ENCODE measurements around the gene KIF27. TPM values are rescaled to one million over a fixed set of nuclear protein-coding genes. Genes with fewer than 3 reads are reported as not detected.

The KIF27 gene
- total RNA-seq, 1 donor from 2014 or later, result 9.4 TPM

DNA sequence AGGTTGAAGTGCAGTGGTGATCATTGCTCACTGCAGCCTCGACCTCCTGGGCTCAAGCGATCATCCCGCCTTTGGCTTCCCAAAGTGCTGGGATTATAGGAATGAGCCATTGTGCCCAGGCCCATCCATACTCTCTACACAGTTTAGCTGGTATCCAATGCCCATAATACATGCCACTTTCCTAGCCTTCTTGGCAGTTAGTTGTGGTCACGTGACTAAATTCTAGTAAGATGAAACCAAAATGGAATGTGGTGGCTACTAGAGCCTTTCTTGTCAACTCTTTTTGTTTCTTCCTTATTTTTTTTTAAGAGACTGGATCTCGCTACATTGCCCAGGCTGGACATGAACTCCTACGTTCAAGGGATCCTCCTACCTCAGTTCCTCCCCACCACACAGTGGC, 15.3 kb upstream of the KIF27 start:
- TF ChIP-seq, protein P1, sequence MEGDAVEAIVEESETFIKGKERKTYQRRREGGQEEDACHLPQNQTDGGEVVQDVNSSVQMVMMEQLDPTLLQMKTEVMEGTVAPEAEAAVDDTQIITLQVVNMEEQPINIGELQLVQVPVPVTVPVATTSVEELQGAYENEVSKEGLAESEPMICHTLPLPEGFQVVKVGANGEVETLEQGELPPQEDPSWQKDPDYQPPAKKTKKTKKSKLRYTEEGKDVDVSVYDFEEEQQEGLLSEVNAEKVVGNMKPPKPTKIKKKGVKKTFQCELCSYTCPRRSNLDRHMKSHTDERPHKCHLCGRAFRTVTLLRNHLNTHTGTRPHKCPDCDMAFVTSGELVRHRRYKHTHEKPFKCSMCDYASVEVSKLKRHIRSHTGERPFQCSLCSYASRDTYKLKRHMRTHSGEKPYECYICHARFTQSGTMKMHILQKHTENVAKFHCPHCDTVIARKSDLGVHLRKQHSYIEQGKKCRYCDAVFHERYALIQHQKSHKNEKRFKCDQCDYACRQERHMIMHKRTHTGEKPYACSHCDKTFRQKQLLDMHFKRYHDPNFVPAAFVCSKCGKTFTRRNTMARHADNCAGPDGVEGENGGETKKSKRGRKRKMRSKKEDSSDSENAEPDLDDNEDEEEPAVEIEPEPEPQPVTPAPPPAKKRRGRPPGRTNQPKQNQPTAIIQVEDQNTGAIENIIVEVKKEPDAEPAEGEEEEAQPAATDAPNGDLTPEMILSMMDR (conservative IDR thresholded peaks at IDR 0.05), result no peak
- Mint-ChIP-seq H3K36me3 (ENCODE audit: low read depth) (no peaks in the 10 kb centered on the region), H3K4me1 (peaks cover 4% of the 10 kb centered on the region), H3K9me3 (no peaks in the 10 kb centered on the region), H3K4me3 (no peak overlapping the region), H3K27me3 (ENCODE audit: low read depth) (no peaks in the 10 kb centered on the region), H3K27ac (ENCODE audit: unreplicated experiment) (no peak overlapping the region)
- no peak for DNase-seq (ENCODE audit: low read depth, low spot score)

DNA sequence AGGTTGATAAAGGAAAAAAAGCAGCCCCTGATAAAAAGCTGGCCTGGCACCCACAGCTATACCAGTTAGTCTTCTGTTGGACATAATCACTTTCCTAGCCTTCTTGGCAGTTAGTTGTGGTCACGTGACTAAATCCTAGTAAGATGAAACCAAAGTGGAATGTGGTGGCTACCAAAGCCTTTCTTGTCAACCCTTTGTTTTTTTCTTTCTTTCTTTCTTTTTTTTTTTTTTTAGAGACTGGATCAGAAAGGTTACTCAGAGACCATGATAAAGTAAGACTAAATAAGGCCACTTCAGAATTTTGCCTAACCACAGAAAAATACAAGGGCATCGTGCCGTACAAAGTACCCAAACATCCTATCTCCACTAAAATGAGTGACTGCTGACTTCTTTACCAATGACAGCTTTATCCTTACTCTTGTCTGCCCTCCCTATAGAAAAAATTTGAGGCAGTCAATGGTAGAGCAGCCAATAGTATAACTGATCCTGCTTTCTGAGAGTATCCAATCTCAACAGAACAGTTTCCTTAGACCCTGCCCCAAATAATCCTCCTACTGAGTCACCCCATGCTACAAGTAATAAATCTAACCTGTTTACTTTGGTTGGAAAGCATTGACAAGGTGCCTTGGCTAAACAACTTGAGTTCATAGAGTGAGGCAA, 14.2 kb upstream of the KIF27 start:
- Mint-ChIP-seq H3K4me3 (no peak overlapping the region), H3K36me3 (ENCODE audit: low read depth) (no peaks in the 10 kb centered on the region), H3K27me3 (ENCODE audit: low read depth) (no peaks in the 10 kb centered on the region), H3K4me1 (peaks cover 4% of the 10 kb centered on the region), H3K9me3 (no peaks in the 10 kb centered on the region), H3K27ac (ENCODE audit: unreplicated experiment) (no peak overlapping the region)
- DNase-seq (ENCODE audit: low read depth, low spot score), result no peak
- TF ChIP-seq, protein P1 (conservative IDR thresholded peaks at IDR 0.05), result no peak

DNA sequence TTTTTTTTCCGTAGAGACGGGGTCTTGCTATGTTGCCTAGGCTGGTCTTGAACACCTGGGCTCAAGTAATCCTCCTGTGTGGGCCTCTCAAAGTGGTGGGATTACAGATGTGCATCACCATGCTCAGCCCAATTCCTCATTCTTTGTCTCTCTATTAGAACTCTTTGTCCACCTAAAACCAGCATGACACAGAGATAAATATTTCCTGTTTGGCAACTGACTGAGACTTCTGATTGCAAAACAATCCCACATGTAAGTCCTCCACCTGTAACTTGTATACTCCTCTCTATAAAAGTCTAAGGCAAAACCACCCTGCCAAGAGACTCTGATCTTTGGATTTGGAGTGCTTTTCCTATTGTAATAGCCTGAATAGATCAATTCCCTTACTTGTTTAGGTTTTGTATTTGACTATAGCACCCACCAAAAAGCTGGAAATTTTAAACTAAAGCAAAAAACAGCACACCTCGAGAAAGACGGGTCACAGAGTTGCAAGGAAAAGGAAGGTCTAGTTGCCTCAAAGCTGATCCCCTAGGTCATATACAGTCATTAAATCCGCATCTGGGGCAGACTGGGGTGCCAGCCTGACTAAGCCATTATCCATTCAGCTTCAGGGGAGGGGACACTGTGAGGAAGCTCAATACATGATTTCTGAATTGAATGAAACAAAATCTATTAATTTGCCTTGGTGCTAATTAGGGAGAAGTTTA, 13.5 kb upstream of the KIF27 start:
- Mint-ChIP-seq H3K27ac (ENCODE audit: unreplicated experiment) (no peak overlapping the region), H3K36me3 (ENCODE audit: low read depth) (no peaks in the 10 kb centered on the region), H3K9me3 (no peaks in the 10 kb centered on the region), H3K27me3 (ENCODE audit: low read depth) (no peaks in the 10 kb centered on the region), H3K4me3 (no peak overlapping the region), H3K4me1 (peaks cover 4% of the 10 kb centered on the region)
- no peak for DNase-seq (ENCODE audit: low read depth, low spot score)
- TF ChIP-seq, protein P1 (conservative IDR thresholded peaks at IDR 0.05), result no peak

DNA sequence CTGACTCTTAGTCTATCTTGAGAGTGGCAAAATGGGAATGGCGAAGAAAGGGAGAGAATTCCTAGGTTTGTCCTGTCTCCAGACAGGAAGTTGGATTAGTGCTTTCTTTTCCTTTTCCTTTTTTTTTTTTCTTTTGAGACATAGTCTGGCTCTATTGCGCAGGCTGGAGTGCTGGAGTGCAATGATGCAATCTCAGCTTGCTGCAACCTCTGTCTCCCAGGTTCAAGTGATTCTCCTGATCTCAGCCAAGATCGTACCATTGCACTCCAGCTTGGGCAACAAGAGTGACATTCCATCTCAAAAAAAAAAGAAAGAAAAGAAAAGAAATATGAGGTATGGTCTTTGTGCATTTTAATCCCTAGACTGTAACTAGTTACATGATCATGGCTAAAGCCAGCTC, 12.6 kb upstream of the KIF27 start:
- Mint-ChIP-seq H3K4me3 (no peak overlapping the region), H3K27ac (ENCODE audit: unreplicated experiment) (no peak overlapping the region), H3K9me3 (no peaks in the 10 kb centered on the region), H3K27me3 (ENCODE audit: low read depth) (no peaks in the 10 kb centered on the region), H3K36me3 (ENCODE audit: low read depth) (no peaks in the 10 kb centered on the region), H3K4me1 (peaks cover 4% of the 10 kb centered on the region)
- DNase-seq (ENCODE audit: low read depth, low spot score), result no peak
- TF ChIP-seq, protein P1 (conservative IDR thresholded peaks at IDR 0.05), result no peak

DNA sequence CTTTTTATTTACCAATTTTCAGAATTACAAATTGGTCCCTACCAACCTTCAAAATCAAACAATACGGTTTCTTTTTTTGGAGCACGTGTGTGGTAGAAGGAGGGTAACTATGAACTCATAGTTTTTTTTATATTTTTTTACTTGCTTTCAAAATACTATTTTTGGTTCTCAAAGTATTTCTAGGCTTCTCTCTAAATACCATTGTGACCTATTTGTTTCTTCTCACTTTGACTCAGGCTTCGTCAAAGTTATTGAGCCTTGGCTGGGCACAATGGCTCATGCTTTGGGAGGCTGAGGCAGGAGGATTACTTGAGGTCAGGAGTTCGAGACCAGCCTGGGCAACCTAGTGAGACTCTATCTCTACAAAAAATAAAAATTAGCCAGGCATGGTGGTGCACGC, 11.6 kb upstream of the KIF27 start:
- H3K4me1 Mint-ChIP-seq, result peaks cover 4% of the 10 kb centered on the region
- TF ChIP-seq, protein P1 (conservative IDR thresholded peaks at IDR 0.05), result no peak

More for the DNA sequence above, 11.6 kb upstream of the KIF27 start:
- no peaks in the 10 kb centered on the region for H3K9me3 Mint-ChIP-seq
- H3K27ac Mint-ChIP-seq (ENCODE audit: unreplicated experiment), result no peak overlapping the region
- H3K36me3 Mint-ChIP-seq (ENCODE audit: low read depth), result no peaks in the 10 kb centered on the region
- no peak for DNase-seq (ENCODE audit: low read depth, low spot score)
- no peak overlapping the region for H3K4me3 Mint-ChIP-seq
- no peaks in the 10 kb centered on the region for H3K27me3 Mint-ChIP-seq (ENCODE audit: low read depth)
